Stromal cell of bone marrow (primary cell): ENCODE results near the gene TERF2IP.

ENCODE experiments used
- DNase-seq: peaks from one replicate; pipeline ENCODE4 v3.0.0-alpha.2; 2012; ENCODE audit warnings: low read depth

TERF2IP gene

DNA sequence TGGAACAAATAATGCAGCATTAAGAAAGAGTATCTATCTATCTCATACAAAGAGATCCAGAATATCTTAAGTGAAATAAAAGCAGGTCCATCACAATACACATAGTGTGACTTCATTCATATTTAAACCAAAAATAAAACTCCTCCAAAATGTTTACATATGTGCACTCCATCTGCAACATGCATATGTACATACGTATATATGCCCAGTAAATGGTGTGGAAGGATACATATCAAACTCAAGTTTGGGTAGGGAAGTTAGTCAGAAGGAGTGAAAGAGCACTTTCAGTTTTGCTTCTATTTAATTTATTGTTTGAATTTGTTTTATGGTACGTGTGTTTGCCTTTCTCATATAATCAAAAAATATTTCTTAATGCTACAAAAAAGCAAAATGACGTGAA, 12.5 kb upstream of the TERF2IP start:
- DNase-seq: no peak

DNA sequence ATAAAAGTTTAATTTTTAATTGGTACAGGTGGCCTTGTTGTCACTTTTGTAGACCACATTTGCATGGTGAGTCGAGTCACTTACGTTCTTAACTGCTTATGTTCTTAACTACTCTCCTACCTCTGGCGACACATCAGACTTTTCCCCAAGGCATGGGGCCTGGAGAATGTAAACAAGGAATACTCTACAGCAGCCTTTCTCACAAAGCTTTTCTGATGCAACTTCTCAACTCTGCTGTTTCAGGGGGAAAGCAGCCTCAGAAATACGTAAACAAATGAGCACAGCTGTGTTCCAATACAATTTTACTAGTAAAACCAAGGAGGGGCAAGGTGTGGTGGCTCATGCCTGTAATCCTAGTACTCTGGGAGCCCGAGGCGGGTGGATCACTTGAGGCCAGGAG, 7.0 kb upstream of the TERF2IP start:
- DNase-seq: no peak

DNA sequence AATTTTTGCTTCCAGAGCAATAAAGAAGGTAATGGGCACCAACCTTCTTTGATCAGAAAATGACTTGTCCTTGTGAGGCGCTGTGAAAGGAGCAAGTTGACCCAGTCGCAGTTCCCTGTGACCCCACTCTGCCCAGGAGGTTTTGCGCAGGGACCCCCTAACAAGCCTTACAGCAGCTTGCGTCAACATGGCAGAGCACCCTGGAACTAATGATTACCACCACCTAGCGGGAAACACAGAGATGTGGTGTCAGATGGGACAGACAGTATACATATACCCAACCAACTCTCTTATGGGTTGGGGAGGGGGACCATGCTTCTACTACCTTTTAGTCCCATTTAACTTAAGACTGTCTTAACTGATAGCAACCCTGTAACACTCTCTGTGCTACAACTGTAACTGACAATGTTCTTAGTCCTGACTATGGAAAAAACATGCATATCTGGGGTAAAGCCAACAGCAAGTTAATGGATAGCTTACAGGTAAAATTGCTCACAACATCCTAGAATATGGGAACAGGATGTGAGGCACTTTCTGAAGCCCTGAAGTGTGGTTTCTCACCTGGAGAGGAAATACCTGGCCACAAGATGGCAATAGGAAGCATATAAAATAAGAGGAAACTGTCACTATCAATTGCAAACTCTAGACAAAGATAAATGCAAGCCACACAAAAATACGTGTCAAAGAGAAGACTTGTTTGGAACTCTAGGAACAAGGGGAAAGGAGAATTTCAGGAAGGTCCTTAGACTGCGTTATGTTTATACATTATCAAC, 3.1 kb upstream of the TERF2IP start:
- no peak for DNase-seq

DNA sequence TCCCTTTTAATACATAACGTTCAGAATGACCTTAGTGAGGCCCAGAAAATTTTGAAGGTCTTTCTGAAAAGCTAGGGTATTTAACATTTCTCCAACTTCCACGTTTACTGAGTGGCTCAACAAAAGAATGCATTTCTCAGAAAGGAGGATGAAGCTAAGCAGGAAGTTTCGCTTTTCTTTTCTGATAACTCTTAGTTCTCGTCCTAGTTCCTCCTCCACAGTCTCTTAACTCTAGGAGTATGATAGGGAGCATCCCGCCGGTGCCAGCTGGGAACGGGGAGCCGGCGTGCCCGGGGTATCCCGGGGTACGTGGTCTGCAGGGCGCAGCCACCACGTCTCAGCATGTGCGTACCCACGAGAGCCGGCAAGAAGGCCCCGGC, 471 bp upstream of the TERF2IP start:
- DNase-seq: no peak

DNA sequence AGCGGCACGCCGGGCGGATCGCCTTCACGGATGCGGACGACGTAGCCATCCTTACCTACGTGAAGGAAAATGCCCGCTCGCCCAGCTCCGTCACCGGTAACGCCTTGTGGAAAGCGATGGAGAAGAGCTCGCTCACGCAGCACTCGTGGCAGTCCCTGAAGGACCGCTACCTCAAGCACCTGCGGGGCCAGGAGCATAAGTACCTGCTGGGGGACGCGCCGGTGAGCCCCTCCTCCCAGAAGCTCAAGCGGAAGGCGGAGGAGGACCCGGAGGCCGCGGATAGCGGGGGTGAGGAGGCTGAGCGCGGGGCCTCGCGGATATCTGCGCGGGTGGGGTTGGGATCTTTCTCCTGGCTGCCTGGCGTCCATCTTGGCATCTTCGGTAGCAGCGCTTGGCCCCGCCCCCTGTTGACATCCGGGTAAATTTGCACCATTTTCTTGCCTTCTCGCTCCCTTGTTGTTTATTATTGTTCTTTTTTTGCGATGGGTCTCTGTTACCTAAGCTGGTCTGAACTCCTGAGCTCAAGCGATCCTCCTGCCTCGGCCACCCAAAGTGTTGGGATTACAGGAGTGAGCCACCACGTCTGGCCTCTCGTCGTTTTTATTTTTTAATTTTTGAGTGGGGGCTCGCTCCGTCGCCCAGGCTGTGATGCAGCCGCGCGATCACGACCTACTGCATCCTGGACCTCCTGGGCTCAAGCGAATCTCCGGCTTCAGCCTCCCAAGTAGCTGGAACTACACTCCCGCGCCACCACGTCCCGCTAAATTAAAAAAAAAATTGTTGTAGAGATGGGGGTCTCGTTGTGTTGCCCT, 898 bp downstream of the TERF2IP start:
- DNase-seq: peak; percentile 54

DNA sequence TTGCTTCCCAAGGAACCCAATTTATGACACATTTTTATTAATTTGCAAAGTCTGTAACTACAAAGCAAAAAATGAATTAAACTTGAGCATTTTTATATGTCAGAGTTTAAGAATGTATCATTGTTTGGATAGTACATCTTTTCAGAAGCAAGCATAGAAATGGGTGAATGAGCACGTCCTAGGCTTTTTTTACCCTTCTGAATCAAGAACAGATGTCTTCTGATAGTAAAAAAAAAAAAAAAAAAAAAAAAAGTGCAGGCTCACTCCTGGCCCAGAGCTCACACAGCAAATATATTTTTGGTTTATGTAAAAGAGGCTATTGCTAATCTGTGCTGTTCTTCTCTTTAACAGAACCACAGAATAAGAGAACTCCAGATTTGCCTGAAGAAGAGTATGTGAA, 6.3 kb downstream of the TERF2IP start:
- no peak for DNase-seq

DNA sequence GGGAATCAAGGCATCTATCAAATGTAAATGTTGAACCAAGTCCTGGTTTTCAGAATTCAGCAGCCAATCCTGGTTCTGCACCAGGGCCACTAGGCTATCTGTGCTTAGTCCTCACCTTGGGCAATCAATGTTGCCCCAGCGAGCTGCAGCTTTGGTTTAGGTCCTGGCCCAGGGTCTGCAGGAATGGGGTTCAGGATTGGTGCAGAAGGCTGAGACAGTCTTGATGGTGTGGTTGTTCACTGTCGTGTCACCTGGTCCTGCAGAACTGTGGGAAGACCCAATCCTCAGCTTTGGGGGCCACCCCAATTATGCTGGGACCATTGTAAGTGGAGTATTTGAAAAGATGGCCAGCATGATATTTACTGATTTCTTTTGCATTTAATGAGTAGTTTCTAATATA, 10.6 kb downstream of the TERF2IP start:
- no peak for DNase-seq

DNA sequence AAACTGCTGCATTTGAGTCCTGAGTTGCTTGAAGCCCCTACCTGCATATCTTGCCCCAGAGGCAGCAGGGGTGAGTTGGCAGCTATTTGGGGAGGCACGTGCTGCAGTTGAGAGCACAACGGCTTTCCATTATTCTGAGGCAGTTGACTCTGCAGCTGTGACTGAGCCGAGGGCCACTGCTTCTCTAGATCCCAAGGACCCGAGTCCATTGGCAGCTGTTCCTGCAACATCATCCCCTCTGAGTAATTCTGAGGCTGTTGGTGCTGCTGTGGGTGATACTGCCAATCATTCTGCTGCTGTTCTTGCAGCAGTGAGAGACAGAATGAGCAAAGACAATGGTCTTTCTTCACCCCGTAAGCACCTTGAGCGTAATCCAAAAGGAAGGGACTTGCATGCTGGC, 12.7 kb downstream of the TERF2IP start:
- no peak for DNase-seq

DNA sequence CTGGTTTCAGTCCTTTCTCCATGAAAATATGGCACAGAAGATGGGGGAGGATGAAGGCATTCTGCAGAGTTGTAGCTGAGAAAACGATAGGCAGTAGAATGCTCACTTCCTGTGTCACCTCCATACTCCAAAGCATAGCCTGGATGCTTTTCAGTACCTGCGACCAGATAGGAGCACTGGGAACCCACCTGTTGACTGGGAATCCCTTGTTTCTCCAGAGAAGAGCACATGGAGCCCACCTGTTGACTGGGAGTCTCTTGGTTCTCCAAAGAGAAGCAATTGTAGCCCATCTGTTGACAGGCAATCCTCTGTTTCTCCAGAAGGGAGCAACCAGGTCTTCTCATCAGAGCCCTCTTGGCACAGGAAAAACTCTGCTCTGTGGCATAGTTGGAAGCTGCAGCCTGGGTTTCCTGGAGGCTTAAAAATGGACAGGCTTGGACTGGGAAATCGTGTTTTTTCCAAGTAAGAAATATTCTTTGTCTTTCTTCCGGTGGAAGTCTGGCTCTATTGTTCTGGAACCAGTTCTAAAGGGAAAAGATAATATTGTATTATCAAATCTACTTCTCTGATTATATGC, 13.2 kb downstream of the TERF2IP start:
- no peak for DNase-seq

DNA sequence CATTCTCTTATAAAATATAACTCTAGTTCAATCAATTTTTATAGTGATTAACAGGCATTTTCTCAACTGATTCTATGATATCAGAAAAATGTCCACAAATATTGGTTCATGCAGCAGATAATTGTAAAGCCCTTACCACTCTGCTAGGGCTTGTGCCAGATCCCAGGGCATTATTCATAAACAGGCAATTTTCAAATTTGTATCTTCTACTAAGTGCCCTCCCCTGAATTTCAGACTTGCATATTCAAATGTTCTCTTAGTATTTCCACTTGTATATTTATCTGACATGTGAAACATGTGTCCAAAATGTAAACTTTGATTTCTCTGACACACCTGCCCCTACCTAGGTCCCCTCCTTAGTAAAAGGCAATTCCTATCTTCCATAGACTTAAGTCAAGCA, 19.9 kb downstream of the TERF2IP start:
- DNase-seq: no peak

DNA sequence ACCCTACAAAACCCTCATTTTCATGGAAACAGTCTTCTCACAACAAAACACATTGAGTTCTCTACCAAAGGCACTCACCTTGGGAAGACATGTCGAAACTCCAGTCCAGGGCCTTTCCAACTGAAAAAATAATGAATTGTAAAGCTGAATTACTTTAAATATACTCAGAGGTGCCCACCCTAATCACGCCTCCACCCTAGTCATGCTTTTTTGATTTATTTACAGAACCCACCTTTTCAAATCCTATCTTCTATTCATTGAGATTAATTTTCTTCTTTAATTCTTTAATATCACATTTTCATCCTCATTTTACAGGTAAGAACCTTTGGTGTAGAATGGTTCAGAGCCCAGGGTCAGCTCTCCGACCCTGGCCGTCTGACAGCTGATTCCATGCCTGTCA, 29.3 kb downstream of the TERF2IP start, which contains the start of gene CPHXL2:
Gene CPHXL2 (minus strand): TSS at position 101 of the 400 bp plus-strand sequence. CDS start 10 bp downstream, at position 91.
- DNase-seq: no peak

DNA sequence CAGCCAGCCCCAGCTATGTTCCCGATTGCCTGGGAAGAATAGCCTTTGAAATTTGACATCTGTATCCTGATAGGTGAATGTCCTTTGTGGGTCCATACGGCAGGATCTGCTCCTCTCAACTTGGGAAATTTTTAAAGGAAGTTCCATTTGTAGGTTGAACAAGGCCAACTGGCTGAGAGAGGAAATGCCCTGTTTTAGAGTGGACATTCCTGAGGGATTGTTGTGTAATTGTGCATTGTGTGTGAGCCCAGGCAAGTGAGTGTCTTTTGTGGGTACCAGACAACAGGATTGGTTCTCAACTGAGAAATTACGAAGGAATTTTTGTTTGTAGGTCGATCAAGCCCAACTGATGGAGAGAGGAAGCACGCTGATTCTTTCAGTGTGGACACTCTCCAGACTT, 31.8 kb downstream of the TERF2IP start:
- DNase-seq: no peak

DNA sequence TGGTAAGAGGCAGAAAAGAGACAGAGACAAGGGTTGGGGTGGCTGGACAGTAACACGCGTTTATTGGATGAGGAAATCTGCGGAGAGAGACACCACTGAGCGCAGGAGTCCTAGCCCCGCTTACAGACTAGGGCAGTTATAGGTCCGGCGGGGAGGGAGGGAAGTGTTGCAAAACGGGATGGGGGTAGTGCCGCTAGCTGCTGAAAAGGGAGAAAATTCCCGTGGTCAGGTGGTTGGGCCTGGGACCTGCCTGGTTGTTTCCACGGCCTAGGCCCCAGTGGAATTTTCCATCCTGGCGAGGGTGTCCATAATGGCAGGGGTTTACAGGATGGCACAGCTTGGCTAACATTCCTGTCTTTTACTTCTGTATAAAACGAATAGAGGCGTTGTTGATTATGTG, 34.7 kb downstream of the TERF2IP start:
- no peak for DNase-seq

DNA sequence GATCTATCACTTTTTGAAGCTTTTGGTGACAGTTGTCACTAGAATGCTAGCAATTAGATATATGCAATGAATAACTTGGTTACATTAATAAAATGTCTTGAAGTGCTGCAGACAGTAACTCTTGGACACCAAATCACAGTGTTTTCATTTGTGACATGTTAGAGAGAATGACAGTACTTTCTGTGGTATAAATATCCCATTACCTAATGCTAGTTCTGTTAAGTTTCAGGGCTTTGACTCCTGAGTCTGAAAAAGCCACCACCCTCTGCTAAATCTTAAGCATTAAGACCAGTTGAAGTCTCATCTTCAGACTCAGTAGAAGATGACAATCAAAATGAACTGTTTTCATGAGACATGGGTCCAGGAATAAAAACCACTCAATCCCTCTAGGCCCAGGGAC, 39.8 kb downstream of the TERF2IP start:
- no peak for DNase-seq

DNA sequence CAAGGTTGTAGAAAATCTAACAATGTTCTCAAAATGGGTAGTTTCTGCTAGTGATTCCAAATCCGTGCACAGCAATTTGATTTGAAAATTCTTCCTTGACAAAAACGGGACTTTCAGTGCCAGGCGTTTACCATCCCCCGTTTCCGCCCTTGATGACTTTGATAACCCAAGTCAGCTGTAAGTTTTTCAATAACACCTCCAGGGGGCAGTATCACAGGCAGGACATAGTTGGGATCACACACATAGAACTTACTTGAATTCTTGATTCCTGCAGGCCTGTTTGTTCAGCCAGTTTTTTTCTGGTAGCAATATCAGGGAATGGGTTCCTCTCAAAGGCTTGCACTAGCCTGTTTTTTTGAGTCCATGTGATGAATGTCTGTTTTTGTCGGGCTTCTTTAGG, 48.1 kb downstream of the TERF2IP start:
- DNase-seq: no peak

DNA sequence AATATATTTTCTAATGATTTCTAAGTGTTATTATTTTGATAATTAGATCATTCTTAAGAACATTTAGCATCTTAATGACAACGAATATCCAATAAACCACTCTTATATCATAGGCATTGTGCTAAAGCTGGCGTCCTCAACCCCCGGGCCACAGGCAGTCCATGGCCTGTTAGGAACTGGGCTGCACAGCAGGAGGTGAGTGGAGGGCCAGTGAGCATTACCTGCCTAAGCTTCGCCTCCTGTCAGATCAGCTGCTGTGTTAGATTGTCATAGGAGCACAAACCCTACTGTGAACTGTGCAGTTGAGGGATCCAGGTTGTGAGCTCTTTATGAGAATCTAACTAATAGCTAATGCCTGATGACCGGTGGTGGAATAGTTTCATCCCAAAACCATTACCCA, 50.0 kb downstream of the TERF2IP start:
- DNase-seq: no peak

DNA sequence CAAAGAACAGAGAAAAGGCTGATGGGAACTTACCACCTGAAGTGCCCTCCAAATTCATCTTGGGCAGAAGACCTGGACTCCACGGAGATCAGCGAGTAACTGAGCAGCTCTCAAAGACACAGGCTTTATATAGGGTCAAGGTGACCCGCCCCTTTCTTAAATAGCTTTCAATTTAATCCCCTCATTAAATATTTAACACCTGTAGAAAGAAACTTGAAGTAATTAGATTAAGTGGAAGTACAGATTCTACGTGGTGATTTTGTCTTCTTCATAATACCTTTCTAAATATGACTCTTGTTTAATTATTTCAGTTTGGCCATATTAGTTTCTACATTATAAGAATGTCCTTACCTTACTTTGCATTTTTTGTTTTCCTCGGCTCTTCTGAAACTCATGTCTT, 53.8 kb downstream of the TERF2IP start, which contains the start of gene DUXB:
Gene DUXB (minus strand): TSS at position 101 of the 400 bp plus-strand sequence. CDS start 43 bp downstream, at position 58.
- DNase-seq: no peak

DNA sequence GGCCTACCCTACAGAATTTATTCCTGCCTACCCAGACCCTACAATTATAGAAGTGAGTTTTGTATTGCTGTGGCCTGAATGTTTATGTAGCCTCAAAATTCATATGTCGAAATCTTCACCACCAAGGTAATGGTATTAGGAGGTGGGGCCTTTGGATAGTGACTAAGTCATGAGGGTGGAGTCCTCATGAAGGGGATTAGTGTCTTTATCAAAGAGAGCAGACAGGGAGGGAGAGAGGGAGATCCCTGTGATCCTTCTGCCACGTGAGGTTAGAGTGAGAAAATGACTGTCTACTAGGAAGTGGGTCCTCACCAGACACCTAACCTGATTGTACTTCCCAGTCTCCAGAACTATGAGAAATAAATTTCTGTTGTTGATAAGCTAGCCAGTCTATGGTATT, 54.7 kb downstream of the TERF2IP start:
- DNase-seq: no peak

DNA sequence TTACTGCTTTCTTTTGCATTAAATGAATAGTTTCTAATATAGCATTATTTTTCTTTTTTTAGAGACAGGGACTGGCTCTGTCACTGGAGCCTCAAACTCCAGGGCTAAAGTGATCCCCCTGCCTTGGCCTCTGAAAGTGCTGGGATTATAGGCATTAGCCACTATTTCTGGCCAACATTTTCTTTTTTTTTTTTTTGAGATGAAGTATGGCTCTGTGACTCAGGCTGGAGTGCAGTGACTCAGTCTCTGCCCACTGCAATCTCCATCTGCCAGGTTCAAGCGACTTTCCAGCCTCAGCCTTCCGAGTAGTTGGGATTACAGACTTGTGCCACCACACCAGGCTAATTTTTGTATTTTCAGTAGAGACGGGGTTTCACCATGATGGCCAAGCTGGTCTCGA, 55.7 kb downstream of the TERF2IP start:
- DNase-seq: peak; percentile 42
